Nephron progenitor cell (in vitro differentiated cells): ENCODE data around the gene LHX4.

Experiments used
- DNase-seq: peaks from one replicate; pipeline ENCODE4 v3.0.0; 2021
- H3K27ac Mint-ChIP-seq: 2 replicates; pipeline ENCODE4 v1.8.0; 2021; ENCODE audit warnings: mild to moderate bottlenecking, moderate library complexity, mixed read lengths
- H3K27me3 Mint-ChIP-seq: 2 replicates; pipeline ENCODE4 v1.8.0; 2021; ENCODE audit warnings: mild to moderate bottlenecking, low read depth, mixed read lengths; ENCODE audit not compliant: poor library complexity
- H3K36me3 Mint-ChIP-seq: 2 replicates; pipeline ENCODE4 v1.8.0; 2021; ENCODE audit warnings: low read depth, mixed read lengths
- H3K4me1 Mint-ChIP-seq: 2 replicates; pipeline ENCODE4 v1.8.0; 2021; ENCODE audit warnings: mixed read lengths
- H3K4me3 Mint-ChIP-seq: 2 replicates; pipeline ENCODE4 v1.8.0; 2021; ENCODE audit warnings: mild to moderate bottlenecking, moderate library complexity, mixed read lengths
- H3K9me3 Mint-ChIP-seq: 2 replicates; pipeline ENCODE4 v1.8.0; 2021; ENCODE audit warnings: mild to moderate bottlenecking, moderate library complexity, mixed read lengths
- CTCF ChIP-seq: fragments of 200-600 bp; sonication (generic); IDR thresholded peaks from 2 replicates; pipeline ENCODE4 v1.5.0; 2021; ENCODE audit warnings: antibody characterized with exemption

The LHX4 gene

GRCh38 chr1:180188684-180189175, 41.3 kb upstream of the LHX4 start:
- H3K4me3 Mint-ChIP-seq: no peak overlapping the region
- DNase-seq: no peak
- TF ChIP-seq CTCF: no peak
- peak overlapping the region; percentile 33 for H3K27ac Mint-ChIP-seq
- H3K27me3 Mint-ChIP-seq: peaks cover 15% of the 10 kb centered on the region
- H3K36me3 Mint-ChIP-seq: peaks cover 38% of the 10 kb centered on the region
- no peaks in the 10 kb centered on the region for H3K9me3 Mint-ChIP-seq
- peaks cover 6% of the 10 kb centered on the region for H3K4me1 Mint-ChIP-seq

GRCh38 chr1:180190091-180190490, 40.0 kb upstream of the LHX4 start:
- peaks cover 10% of the 10 kb centered on the region for H3K4me1 Mint-ChIP-seq
- H3K9me3 Mint-ChIP-seq: no peaks in the 10 kb centered on the region
- DNase-seq: no peak
- H3K27me3 Mint-ChIP-seq: peaks cover 18% of the 10 kb centered on the region
- no peak overlapping the region for H3K4me3 Mint-ChIP-seq
- H3K27ac Mint-ChIP-seq: no peak overlapping the region
- peaks cover 28% of the 10 kb centered on the region for H3K36me3 Mint-ChIP-seq
- no peak for TF ChIP-seq CTCF

GRCh38 chr1:180192172-180192571, 37.9 kb upstream of the LHX4 start:
- H3K4me3 Mint-ChIP-seq: no peak overlapping the region
- DNase-seq: no peak
- peaks cover 10% of the 10 kb centered on the region for H3K4me1 Mint-ChIP-seq
- no peak for TF ChIP-seq CTCF
- H3K27me3 Mint-ChIP-seq: peaks cover 17% of the 10 kb centered on the region
- no peaks in the 10 kb centered on the region for H3K9me3 Mint-ChIP-seq
- peaks cover 41% of the 10 kb centered on the region for H3K36me3 Mint-ChIP-seq
- peak overlapping the region; percentile 52 for H3K27ac Mint-ChIP-seq

- DNase-seq: no peak
- peaks cover 41% of the 10 kb centered on the region for H3K36me3 Mint-ChIP-seq
- no peaks in the 10 kb centered on the region for H3K9me3 Mint-ChIP-seq
- H3K27ac Mint-ChIP-seq: no peak overlapping the region
- H3K4me3 Mint-ChIP-seq: no peak overlapping the region
- peaks cover 10% of the 10 kb centered on the region for H3K4me1 Mint-ChIP-seq
- peaks cover 17% of the 10 kb centered on the region for H3K27me3 Mint-ChIP-seq
- TF ChIP-seq CTCF: no peak
These were observed 36.7 kb upstream of the LHX4 start for GRCh38 chr1:180193141-180194047.

- DNase-seq: no peak
- H3K4me1 Mint-ChIP-seq: peaks cover 10% of the 10 kb centered on the region
- no peaks in the 10 kb centered on the region for H3K9me3 Mint-ChIP-seq
- no peak overlapping the region for H3K27ac Mint-ChIP-seq
- peaks cover 17% of the 10 kb centered on the region for H3K27me3 Mint-ChIP-seq
- peaks cover 41% of the 10 kb centered on the region for H3K36me3 Mint-ChIP-seq
- TF ChIP-seq CTCF: no peak
- H3K4me3 Mint-ChIP-seq: no peak overlapping the region
These were observed 36.0 kb upstream of the LHX4 start for GRCh38 chr1:180194048-180194425.
